HG03175 (cell line): ENCODE results near the gene ZFYVE19.
"Not testable (repeated sequence)": the region's sequence is repeated elsewhere in the genome, so short reads cannot be mapped to it uniquely, and the experiment has no call there.

ENCODE experiments used
- ATAC-seq: cut with Tn5 transposase; IDR thresholded peaks from one replicate; pipeline ENCODE4 v1.9.1; 2021; ENCODE audit warnings: mild to moderate bottlenecking, moderate library complexity; ENCODE audit not compliant: unreplicated experiment

ZFYVE19 gene

GRCh38 chr15:40845511-40846284 is 38.8 kb downstream of the ZFYVE19 start:
- ATAC-seq: no peak

DNA sequence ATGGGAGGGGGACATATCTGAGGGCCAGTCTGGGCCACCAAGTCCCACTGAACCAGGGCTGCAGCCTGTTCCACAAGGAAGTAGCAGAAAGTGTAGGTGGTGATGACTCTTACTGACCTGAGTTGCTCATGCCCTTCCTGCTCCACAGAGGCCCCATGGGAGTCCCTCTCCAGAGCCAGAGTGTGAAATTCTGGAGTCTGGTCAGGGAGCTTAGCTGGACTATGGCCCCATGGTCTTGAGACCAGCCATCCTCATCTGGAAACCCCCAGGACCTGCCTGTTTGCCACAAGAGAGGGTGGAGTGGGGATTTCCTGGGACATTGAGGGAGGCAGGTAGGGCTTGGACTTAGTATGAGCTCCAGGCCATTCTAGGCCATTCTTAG is 39.9 kb downstream of the ZFYVE19 start:
- ATAC-seq: no peak

- ATAC-seq: no peak
Observed at GRCh38 chr15:40847223-40847961, 40.5 kb downstream of the ZFYVE19 start.

GRCh38 chr15:40850576-40851112 is 43.8 kb downstream of the ZFYVE19 start:
- no peak for ATAC-seq

DNA sequence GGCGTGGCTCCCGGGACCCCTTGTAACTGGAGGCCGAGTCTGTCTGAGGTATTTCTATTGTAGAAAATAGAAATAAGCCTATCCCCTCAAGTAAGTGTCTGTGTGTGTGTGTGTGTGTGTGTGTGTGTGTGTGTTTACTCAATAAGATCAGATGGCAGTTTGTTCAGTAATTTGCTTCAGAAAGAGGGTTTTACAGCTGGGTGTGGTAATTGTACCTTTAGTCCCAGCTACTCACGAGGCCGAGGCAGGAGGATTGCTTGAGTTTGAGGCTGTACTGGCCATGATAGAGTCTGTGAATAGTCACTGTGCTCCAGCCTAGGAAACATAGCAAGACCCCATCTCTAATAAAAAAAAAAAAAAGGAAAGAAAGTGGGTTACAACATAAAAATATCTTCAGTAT is 45.6 kb downstream of the ZFYVE19 start:
- ATAC-seq: no peak

- ATAC-seq: no peak
Observed at GRCh38 chr15:40853241-40853890, 46.5 kb downstream of the ZFYVE19 start.

DNA sequence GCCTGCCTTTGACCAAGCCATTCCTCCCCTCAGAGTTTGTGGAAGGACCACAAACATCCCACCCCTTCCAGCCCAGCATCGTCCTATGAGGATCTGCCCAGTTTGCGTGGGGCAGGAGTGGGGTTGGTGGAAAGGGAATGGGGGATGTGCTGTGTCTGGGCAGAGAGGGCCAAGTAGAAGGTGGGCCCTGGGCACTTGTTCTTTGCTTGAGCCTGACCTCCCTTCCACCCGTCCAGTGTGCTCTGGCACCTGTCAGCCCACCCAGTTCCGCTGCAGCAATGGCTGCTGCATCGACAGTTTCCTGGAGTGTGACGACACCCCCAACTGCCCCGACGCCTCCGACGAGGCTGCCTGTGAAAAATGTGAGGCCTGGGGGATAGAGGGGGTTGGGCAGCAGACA is 47.3 kb downstream of the ZFYVE19 start:
- no peak for ATAC-seq

DNA sequence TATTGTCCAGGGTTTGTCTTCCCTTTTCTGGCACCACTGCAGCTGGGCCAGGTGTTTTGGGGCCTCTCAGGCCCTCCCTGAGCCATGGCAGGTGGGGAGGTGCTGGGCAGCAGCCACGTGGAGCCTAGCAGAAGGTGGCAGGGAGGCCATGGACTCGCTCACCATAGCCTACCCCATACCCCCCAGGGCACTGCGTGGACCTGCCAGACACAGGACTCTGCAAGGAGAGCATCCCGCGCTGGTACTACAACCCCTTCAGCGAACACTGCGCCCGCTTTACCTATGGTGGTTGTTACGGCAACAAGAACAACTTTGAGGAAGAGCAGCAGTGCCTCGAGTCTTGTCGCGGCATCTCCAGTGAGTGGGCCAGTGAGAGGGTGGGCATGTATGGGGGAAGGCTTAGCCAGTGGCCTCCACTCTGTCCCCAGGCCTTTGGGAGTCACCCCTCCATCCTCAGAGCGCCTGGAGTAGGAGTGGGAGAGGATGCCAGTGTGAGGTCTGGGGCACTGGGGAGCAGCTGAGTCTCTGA is 48.9 kb downstream of the ZFYVE19 start:
- no peak for ATAC-seq

DNA sequence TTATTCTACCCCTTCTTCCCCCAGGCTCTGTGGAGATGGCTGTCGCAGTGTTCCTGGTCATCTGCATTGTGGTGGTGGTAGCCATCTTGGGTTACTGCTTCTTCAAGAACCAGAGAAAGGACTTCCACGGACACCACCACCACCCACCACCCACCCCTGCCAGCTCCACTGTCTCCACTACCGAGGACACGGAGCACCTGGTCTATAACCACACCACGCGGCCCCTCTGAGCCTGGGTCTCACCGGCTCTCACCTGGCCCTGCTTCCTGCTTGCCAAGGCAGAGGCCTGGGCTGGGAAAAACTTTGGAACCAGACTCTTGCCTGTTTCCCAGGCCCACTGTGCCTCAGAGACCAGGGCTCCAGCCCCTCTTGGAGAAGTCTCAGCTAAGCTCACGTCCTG is 49.9 kb downstream of the ZFYVE19 start:
- no peak for ATAC-seq

GRCh38 chr15:40857601-40858341 is 50.9 kb downstream of the ZFYVE19 start:
- peak; percentile 75 for ATAC-seq

DNA sequence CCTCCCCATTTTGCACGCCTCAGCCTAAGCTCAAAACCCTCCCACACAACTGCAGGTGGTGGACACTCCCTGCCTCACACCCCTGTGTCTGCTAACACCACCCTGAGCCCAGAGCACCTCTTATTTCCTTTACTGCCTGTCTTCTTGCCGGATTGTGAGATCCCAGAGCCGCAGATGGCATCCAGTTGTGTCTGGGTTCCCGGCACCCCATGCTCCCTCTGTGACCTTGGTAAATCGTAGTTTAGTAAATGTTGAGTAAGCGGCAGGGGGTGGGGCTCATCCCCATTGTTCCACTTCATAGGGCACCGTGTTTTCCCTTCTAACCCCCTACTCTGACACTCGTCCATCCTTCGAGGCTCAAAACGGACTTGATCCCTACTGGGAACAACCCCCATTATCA is 51.8 kb downstream of the ZFYVE19 start:
- no peak for ATAC-seq

DNA sequence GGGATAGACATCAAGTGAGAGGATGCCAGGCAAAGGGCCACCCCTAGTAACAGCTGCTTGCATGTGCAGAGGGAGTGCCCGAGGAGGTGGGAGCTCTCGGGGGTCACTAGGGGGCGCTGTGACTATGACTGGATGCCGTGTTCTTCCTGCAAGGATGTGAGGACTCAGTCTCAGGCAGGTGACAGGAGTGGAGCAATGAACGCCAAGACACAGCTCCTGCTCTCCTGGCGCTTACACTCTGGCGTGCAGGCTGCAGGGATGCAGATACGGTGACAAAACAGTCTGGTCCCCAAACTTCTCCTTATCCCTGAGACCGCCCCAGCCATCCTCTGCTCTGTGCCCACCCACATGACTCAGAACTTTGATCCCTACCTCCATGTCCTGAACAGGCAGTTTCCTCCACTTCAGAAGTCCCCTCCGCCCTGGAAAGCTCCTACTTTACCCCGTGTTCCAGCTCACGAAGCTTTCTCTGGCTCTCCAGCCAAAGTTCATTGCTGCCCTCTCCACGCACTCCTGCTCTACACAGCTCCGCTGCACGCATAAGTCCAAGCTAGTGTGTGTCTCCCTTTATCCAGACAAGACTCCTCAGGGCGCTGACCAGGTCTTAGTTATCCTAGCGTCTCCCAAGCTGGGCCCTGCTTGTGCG is 52.4 kb downstream of the ZFYVE19 start:
- peak; percentile 68 for ATAC-seq

DNA sequence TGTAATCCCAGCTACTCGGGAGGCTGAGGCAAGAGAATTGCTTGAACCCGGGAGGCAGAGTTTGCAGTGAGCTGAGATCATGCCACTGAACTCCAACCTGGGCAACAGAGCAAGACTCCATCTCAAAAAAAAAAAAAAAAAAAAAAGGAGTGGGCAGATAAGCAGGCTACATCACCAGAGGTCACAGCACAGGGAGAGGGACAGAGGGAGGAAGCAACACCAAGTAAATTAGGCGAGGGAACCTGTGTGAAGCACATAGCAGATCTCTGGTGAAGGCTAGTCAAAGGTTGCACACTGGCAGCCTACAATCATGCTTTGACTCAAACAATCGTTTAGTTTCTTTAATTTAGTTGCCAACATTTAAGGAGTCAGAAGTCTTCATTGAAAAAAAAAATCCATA is 54.3 kb downstream of the ZFYVE19 start:
- ATAC-seq: not testable (repeated sequence)

- ATAC-seq: no peak
Observed at GRCh38 chr15:40863660-40864270, 56.9 kb downstream of the ZFYVE19 start.
